Uterus (tissue), 4 donors: ENCODE measurements around the gene CDX2. TPM values are rescaled to one million over a fixed set of nuclear protein-coding genes. Genes with fewer than 3 reads are reported as not detected.
"Not testable (repeated sequence)": the region's sequence is repeated elsewhere in the genome, so short reads cannot be mapped to it uniquely, and the experiment has no call there.

Experiments used
- DNase-seq, 2 donors: peaks; one replicate each; pipeline ENCODE4 v3.0.0-alpha.2; 2019 to 2020
- H3K27ac ChIP-seq, 2 donors: fragments of 200-600 bp; sonication (generic); 1 replicate in 1 of 2; 2 replicates in 1 of 2; pipeline ENCODE4 v1.5.1; 2016 to 2018
- H3K27me3 ChIP-seq, 2 donors: fragments of 200-600 bp; sonication (generic); one replicate each; pipeline ENCODE4 v1.5.1; 2018 to 2019; ENCODE audit warnings: control low read depth in 1 of 2
- H3K36me3 ChIP-seq, 2 donors: fragments of 200-600 bp; sonication (generic); one replicate each; pipeline ENCODE4 v1.5.1; 2019; ENCODE audit warnings: control low read depth in 1 of 2
- H3K4me1 ChIP-seq, 2 donors: fragments of 200-600 bp; sonication (generic); one replicate each; pipeline ENCODE4 v1.5.1; 2018 to 2019; ENCODE audit warnings: control low read depth in 1 of 2
- H3K4me3 ChIP-seq, 2 donors: fragments of 200-600 bp; sonication (generic); 1 replicate in 1 of 2; 2 replicates in 1 of 2; pipeline ENCODE4 v1.5.1; 2018 to 2019; ENCODE audit warnings: mild to moderate bottlenecking in 1 of 2
- H3K9me3 ChIP-seq, 2 donors: fragments of 200-600 bp; sonication (generic); one replicate each; pipeline ENCODE4 v1.5.1; 2019; ENCODE audit warnings: control low read depth in 1 of 2
- POLR2A ChIP-seq, 2 donors: fragments of 450-650 bp; IDR thresholded peaks; one replicate each; pipeline ENCODE4 v1.6.1; 2016; ENCODE audit warnings: antibody characterized with exemption in 2 of 2, mild to moderate bottlenecking in 1 of 2, moderate library complexity in 1 of 2
- intact Hi-C: fragments of 100-400 bp; cut with DNase I; formaldehyde crosslinking; loops from one replicate; pipeline ENCODE4 v1.15.1; 2023; ENCODE audit warnings: low total_unique reads
- total RNA-seq, 4 donors: library from RNA; depleted of rRNA in 3 of 4; stranded (reverse); fragments of >200 nt in 3 of 4; gene quantifications; one replicate each; pipeline versions ENCODE4 v1.1.0 to v1.2.4, GENCODE V29; 2014 to 2023
- TF ChIP-seq, protein P1 (sequence below), 4 experiments: fragments of 200-600 bp in 2 of 4; fragments of 450-650 bp in 2 of 4; sonication (generic) in 2 of 4; IDR thresholded peaks; one replicate each; pipeline ENCODE4 v1.5.1; 2016 to 2019; ENCODE audit warnings: antibody characterized with exemption in 4 of 4, mild to moderate bottlenecking in 2 of 4, moderate library complexity in 1 of 4
- donor health status: DM: yes; HTN: yes; CAD: no.

The CDX2 gene
- total RNA-seq, 4 donors from 2014 or later: 0.29 TPM; not detected in 3

DNA sequence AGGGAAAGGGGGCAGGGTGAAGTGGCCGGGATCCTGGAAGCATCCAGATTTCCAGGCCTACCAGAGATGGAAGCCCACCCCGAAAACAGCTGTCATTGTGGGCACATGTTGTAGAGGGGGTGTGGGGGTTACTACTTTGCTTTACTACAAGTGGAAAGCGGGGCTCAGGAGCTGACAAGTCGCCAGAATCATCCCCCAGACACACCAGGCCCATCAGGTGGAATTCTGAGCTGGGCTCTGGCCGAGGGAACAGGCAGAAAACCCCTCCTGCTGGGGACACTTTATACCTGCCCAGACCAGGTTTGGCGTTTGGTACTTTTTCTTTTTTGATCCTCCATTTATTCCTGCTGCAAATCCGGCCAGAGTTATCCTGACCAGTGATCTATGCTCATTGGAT lies 3.8 kb downstream of the CDX2 start:
- Histone ChIP-seq H3K9me3 (no peaks in the 10 kb centered on the region), H3K36me3 (no peaks in the 10 kb centered on the region), H3K27ac (no peak overlapping the region), H3K27me3 (peaks cover 5 to 55% of the 10 kb centered on the region in 2 donors), H3K4me3 (no peak overlapping the region), H3K4me1 (peaks cover 0 to 13% of the 10 kb centered on the region in 2 donors)
- no peak for DNase-seq
- TF ChIP-seq POLR2A (IDR thresholded peaks at IDR 0.05): no peak
- TF ChIP-seq, protein P1, sequence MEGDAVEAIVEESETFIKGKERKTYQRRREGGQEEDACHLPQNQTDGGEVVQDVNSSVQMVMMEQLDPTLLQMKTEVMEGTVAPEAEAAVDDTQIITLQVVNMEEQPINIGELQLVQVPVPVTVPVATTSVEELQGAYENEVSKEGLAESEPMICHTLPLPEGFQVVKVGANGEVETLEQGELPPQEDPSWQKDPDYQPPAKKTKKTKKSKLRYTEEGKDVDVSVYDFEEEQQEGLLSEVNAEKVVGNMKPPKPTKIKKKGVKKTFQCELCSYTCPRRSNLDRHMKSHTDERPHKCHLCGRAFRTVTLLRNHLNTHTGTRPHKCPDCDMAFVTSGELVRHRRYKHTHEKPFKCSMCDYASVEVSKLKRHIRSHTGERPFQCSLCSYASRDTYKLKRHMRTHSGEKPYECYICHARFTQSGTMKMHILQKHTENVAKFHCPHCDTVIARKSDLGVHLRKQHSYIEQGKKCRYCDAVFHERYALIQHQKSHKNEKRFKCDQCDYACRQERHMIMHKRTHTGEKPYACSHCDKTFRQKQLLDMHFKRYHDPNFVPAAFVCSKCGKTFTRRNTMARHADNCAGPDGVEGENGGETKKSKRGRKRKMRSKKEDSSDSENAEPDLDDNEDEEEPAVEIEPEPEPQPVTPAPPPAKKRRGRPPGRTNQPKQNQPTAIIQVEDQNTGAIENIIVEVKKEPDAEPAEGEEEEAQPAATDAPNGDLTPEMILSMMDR (IDR thresholded peaks at IDR 0.05): no peak
- intact Hi-C loops: no loop called here

DNA sequence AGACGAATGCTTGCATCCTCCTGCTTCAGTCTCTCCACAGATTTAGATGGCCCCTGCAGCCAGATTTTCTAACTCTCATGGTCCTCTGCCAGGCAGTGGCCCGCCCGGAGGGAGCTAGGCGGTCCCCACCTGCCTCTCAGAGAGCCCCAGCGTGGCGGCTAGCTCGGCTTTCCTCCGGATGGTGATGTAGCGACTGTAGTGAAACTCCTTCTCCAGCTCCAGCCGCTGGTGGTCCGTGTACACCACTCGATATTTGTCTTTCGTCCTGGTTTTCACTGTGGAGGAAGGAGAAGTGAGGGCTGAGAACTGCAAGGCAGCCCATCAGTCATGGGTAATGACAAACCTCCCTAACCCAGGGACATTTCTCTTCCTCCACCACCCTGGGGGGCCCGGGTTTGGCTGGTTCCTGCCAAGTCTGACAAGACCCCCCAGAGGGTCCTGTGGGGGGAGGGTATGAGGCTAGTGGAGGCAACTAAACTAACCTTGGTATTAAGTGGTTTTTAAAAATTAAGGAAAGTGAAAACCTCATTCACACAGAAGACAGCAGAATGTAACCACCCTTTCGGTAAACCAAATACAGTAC lies 4.3 kb downstream of the CDX2 start:
- peaks cover 9 to 55% of the 10 kb centered on the region in 2 donors for H3K27me3 ChIP-seq
- no peak for TF ChIP-seq POLR2A (IDR thresholded peaks at IDR 0.05)
- TF ChIP-seq, protein P1 (IDR thresholded peaks at IDR 0.05): no peak
- H3K4me1 ChIP-seq: peaks cover 0 to 14% of the 10 kb centered on the region in 2 donors
- intact Hi-C loops: no loop called here
- H3K4me3 ChIP-seq: no peak overlapping the region
- no peaks in the 10 kb centered on the region for H3K9me3 ChIP-seq
- DNase-seq: no peak
- H3K36me3 ChIP-seq: no peaks in the 10 kb centered on the region
- no peak overlapping the region for H3K27ac ChIP-seq

DNA sequence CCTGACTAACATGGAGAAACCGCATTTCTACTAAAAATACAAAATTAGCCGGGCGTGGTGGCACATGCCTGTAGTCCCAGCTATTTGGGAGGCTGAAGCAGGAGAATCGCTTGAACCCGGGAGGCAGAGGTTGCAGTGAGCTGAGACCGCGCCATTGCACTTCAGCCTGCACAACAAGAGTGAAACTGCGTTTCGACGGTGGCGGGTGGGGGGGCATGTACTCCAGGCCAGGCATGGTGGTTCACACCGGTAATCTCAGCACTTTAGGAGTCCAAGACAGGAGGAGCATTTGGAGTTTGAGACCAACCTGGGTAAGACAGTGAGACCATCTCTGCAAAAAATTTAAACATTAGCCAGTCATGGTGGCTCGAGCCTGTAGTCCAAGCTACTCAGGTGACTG lies 4.9 kb downstream of the CDX2 start:
- H3K4me3 ChIP-seq, H3K9me3 ChIP-seq, intact Hi-C loops, H3K27ac ChIP-seq, DNase-seq, H3K36me3 ChIP-seq: not testable (repeated sequence)
- peaks cover 0 to 14% of the 10 kb centered on the region in 2 donors for H3K4me1 ChIP-seq
- peaks cover 15 to 55% of the 10 kb centered on the region in 2 donors for H3K27me3 ChIP-seq

DNA sequence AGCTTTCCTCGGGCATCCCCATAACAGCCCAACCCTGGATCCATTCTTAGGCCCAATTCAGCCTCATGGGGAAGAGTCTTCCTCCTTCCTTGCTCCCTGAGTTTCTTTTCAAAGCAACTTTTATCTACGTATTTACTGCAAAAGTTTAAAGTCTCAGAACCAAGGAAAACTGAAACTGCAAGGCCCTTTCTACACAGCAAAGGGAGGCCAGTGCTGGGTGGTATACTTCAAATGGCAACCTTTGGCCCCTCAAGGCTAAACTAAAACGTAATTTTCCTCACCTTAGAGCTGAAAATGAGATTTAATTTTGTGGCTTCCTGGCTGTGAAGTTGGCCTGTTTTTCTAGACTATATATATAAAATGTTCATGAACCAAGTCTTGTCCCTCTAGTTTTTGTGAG lies 5.6 kb downstream of the CDX2 start:
- H3K4me1 ChIP-seq: peaks cover 0 to 9% of the 10 kb centered on the region in 2 donors

DNA sequence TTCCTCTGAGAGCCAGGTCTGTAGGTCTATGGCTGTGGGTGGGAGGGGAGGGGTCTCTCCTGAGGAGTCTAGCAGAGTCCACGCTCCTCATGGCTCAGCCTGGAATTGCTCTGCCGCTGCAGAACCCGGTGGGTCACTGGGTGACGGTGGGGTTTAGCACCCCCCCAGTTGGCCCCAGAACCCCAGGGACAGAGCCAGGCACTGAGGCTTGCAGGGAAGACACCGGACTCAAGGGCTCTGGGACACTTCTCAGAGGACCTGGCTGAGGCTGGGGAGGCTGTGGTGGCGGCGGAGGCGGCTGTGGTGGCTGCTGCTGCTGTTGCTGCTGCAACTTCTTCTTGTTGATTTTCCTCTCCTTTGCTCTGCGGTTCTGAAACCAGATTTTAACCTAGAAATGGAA lies 6.1 kb downstream of the CDX2 start:
- no peak overlapping the region for H3K27ac ChIP-seq
- H3K4me1 ChIP-seq: peaks cover 0 to 6% of the 10 kb centered on the region in 2 donors
- H3K36me3 ChIP-seq: no peaks in the 10 kb centered on the region
- H3K4me3 ChIP-seq: no peak overlapping the region
- intact Hi-C loops: no loop called here
- H3K27me3 ChIP-seq: peaks cover 13 to 60% of the 10 kb centered on the region in 2 donors
- DNase-seq: no peak
- no peaks in the 10 kb centered on the region for H3K9me3 ChIP-seq
- TF ChIP-seq, protein P1 (IDR thresholded peaks at IDR 0.05): no peak
- no peak for TF ChIP-seq POLR2A (IDR thresholded peaks at IDR 0.05)

More for the DNA sequence above, 5.6 kb downstream of the CDX2 start:
- Histone ChIP-seq H3K9me3 (no peaks in the 10 kb centered on the region), H3K4me3 (no peak overlapping the region), H3K27ac (no peak overlapping the region), H3K36me3 (no peaks in the 10 kb centered on the region), H3K27me3 (peaks cover 15 to 55% of the 10 kb centered on the region in 2 donors)
- no peak for TF ChIP-seq POLR2A (IDR thresholded peaks at IDR 0.05)
- TF ChIP-seq, protein P1 (IDR thresholded peaks at IDR 0.05): no peak
- DNase-seq: no peak
- intact Hi-C loops: no loop called here
